K562 (cell line): ENCODE results near the gene ZBTB46. TPM values are rescaled to one million over a fixed set of nuclear protein-coding genes. Genes with fewer than 3 reads are reported as not detected.

ENCODE experiments used
- ATAC-seq: fragments of 200-7000 bp; cut with Tn5 transposase; 3 replicates; pipeline ENCODE4 v1.9.1; 2020; ENCODE audit warnings: moderate library complexity
- BruUV-seq: library from RNA; stranded (reverse); fragments of 400-500 nt; replicated peaks from 2 replicates; lab custom pipeline; 2021; lab: Mats Ljungman, UMichigan
- CTCF ChIA-PET: fragments of 300-600 bp; formaldehyde crosslinking; extraction: SDS; loops from one replicate; lab custom pipeline; 2021; ENCODE audit warnings: low intra/inter-chr PET ratio; lab: Yijun Ruan, JAX
- POLR2A ChIA-PET: fragments of 300-600, 350-650 bp; sonication (Branson Sonifier 250); formaldehyde crosslinking; extraction: SDS; loops from one replicate; lab custom pipeline; 2021; ENCODE audit warnings: antibody characterized with exemption, inconsistent platforms; lab: Yijun Ruan, JAX
- DNase-seq, 4 experiments: peaks; one replicate each; pipeline versions ENCODE4 v3.0.0 to v3.0.0-alpha.2; 2011 to 2018; ENCODE audit warnings: low spot score in 3 of 4, mixed read lengths in 3 of 4; ENCODE audit errors: extremely low read depth in 1 of 4
- FAIRE-seq: peaks from 2 replicates; lab custom pipeline; 2011; peaks lifted over from hg19 to GRCh38; lab: Jason Lieb, UNC
- H2AFZ ChIP-seq: 2 replicates; pipeline ENCODE4 v1.6.0; 2011; ENCODE audit warnings: low read depth, low read length, control low read depth, inconsistent platforms
- H3K27ac ChIP-seq: fragments of 200-600 bp; 3 replicates; pipeline ENCODE4 v1.8.0; 2011; ENCODE audit warnings: low read depth, mild to moderate bottlenecking, control low read depth, inconsistent platforms, low read length, moderate library complexity, mixed read lengths; ENCODE audit errors: extremely low read depth
- H3K27me3 ChIP-seq, 2 experiments: fragments of 300-600 bp in 1 of 2; 2 replicates in 1 of 2; 3 replicates in 1 of 2; pipeline versions ENCODE4 v1.6.0 to v1.8.0; 2011; ENCODE audit warnings: inconsistent platforms in 2 of 2, low read length in 2 of 2, mild to moderate bottlenecking in 1 of 2, mixed read lengths in 1 of 2, moderate library complexity in 1 of 2; ENCODE audit not compliant: control insufficient read depth in 2 of 2, insufficient read depth in 2 of 2
- H3K36me3 ChIP-seq: fragments of 300-600 bp; 3 replicates; pipeline ENCODE4 v1.8.0; 2011; ENCODE audit warnings: mild to moderate bottlenecking, low read length, inconsistent platforms; ENCODE audit not compliant: control insufficient read depth, insufficient read depth
- H3K4me1 ChIP-seq, 2 experiments: fragments of 200-600 bp in 1 of 2; replicated peaks in 1 of 2; 2 replicates in 1 of 2; 3 replicates in 1 of 2; pipeline versions ENCODE4 v1.5.1 to v1.8.0; 2011; ENCODE audit warnings: inconsistent platforms in 2 of 2, low read length in 2 of 2, mild to moderate bottlenecking in 1 of 2, mixed read lengths in 1 of 2, moderate library complexity in 1 of 2; ENCODE audit not compliant: control insufficient read depth in 2 of 2, insufficient read depth in 2 of 2
- H3K4me2 ChIP-seq: 2 replicates; pipeline ENCODE4 v1.6.1; 2011; ENCODE audit warnings: low read length, control low read depth, inconsistent platforms, mixed read lengths; ENCODE audit not compliant: insufficient read depth
- H3K4me3 ChIP-seq: fragments of 200-600 bp; sonication (generic), shearing (Covaris generic); 2 replicates; pipeline ENCODE4 v1.5.1; 2016; ENCODE audit warnings: control low read depth, inconsistent platforms
- H3K79me2 ChIP-seq: fragments of 200-600 bp; 3 replicates; pipeline ENCODE4 v1.8.0; 2011; ENCODE audit warnings: low read length, inconsistent platforms; ENCODE audit not compliant: control insufficient read depth, insufficient read depth
- H3K9ac ChIP-seq, 2 experiments: 2 replicates each; pipeline versions ENCODE4 v1.6.0 to v1.6.1; 2011; ENCODE audit warnings: low read depth in 2 of 2, low read length in 2 of 2, control low read depth in 1 of 2, inconsistent platforms in 1 of 2, mild to moderate bottlenecking in 1 of 2, mixed read lengths in 1 of 2; ENCODE audit not compliant: insufficient read depth in 1 of 2
- H3K9me1 ChIP-seq: one replicate; pipeline ENCODE4 v1.6.0; 2011; ENCODE audit warnings: inconsistent platforms, mild to moderate bottlenecking, low read length, moderate library complexity; ENCODE audit not compliant: control insufficient read depth, insufficient read depth
- H3K9me3 ChIP-seq: replicated peaks from 2 replicates; pipeline ENCODE4 v1.5.1; 2011; ENCODE audit warnings: low read depth, low read length, inconsistent platforms; ENCODE audit not compliant: control insufficient read depth, insufficient read depth
- H4K20me1 ChIP-seq: replicated peaks from 2 replicates; pipeline ENCODE4 v1.6.1; 2011; ENCODE audit warnings: low read length, inconsistent platforms, mixed read lengths; ENCODE audit not compliant: control insufficient read depth, insufficient read depth
- ARID1B ChIP-seq: fragments of 450-650 bp; IDR thresholded peaks from 2 replicates; pipeline ENCODE4 v1.6.1; 2016; ENCODE audit warnings: antibody characterized with exemption, mild to moderate bottlenecking, inconsistent platforms
- BMI1 ChIP-seq: fragments of 150-350 bp; IDR thresholded peaks from 2 replicates; pipeline ENCODE4 v1.6.1; 2014; ENCODE audit warnings: low read length
- CREB1 ChIP-seq, 2 experiments: sonication (generic) in 1 of 2; formaldehyde crosslinking in 1 of 2; IDR thresholded peaks; 2 replicates each; pipeline versions ENCODE4 v1.6.1 to v1.8.0; 2012 to 2022; ENCODE audit warnings: inconsistent platforms in 1 of 2, mild to moderate bottlenecking in 1 of 2, missing genetic modification reagents in 1 of 2, moderate library complexity in 1 of 2
- CTCFL ChIP-seq: IDR thresholded peaks from 2 replicates; pipeline ENCODE4 v1.6.1; 2011; ENCODE audit warnings: borderline replicate concordance, low read depth, mild to moderate bottlenecking, moderate library complexity, low read length; ENCODE audit not compliant: insufficient read depth, poor library complexity, severe bottlenecking
- EGR1 ChIP-seq: fragments of 450-650 bp; conservative IDR thresholded peaks from 2 replicates; pipeline ENCODE4 v1.6.1; 2017; ENCODE audit warnings: mild to moderate bottlenecking
- ETV5 ChIP-seq: sonication (generic); formaldehyde crosslinking; IDR thresholded peaks from 2 replicates; pipeline ENCODE4 v1.4.0; 2020; ENCODE audit warnings: low read depth, mild to moderate bottlenecking, missing genetic modification reagents
- HDAC2 ChIP-seq: fragments of 450-650 bp; IDR thresholded peaks from 2 replicates; pipeline ENCODE4 v1.6.1; 2016; ENCODE audit warnings: mild to moderate bottlenecking
- HMG20A ChIP-seq: fragments of 450-650 bp; formaldehyde crosslinking; conservative IDR thresholded peaks from 2 replicates; pipeline ENCODE4 v1.4.0; 2020; ENCODE audit warnings: mild to moderate bottlenecking, mixed read lengths
- JUND ChIP-seq, 2 experiments: IDR thresholded peaks; 2 replicates in 1 of 2; 3 replicates in 1 of 2; pipeline ENCODE4 v1.6.1; 2011; ENCODE audit warnings: borderline replicate concordance in 2 of 2, low read depth in 2 of 2, low read length in 2 of 2, improper control_type of control experiment in 1 of 2, missing biosample characterization in 1 of 2, missing genetic modification characterization in 1 of 2, missing genetic modification reagents in 1 of 2
- KHSRP ChIP-seq: fragments of 450-650 bp; IDR thresholded peaks from 2 replicates; pipeline ENCODE4 v1.6.1; 2017
- MAZ ChIP-seq, 2 experiments: fragments of 450-650 bp in 1 of 2; sonication (generic) in 1 of 2; formaldehyde crosslinking; IDR thresholded peaks in 1 of 2; conservative IDR thresholded peaks in 1 of 2; 2 replicates each; pipeline versions ENCODE4 v1.4.0 to v1.5.0; 2020; ENCODE audit warnings: mild to moderate bottlenecking in 1 of 2, missing genetic modification reagents in 1 of 2
- MCM5 ChIP-seq: fragments of 450-650 bp; IDR thresholded peaks from 2 replicates; pipeline ENCODE4 v1.6.1; 2016; ENCODE audit warnings: low read depth
- SAP30 ChIP-seq: fragments of 200-600 bp; sonication (generic); IDR thresholded peaks from 2 replicates; pipeline ENCODE4 v1.6.1; 2012; ENCODE audit warnings: borderline replicate concordance, low read depth, mild to moderate bottlenecking, moderate library complexity, low read length, control low read depth, inconsistent platforms; ENCODE audit not compliant: insufficient read depth, poor library complexity, severe bottlenecking
- STAT5A ChIP-seq: IDR thresholded peaks from 2 replicates; pipeline ENCODE4 v1.6.1; 2012; ENCODE audit warnings: low read length, inconsistent platforms, borderline replicate concordance
- TOE1 ChIP-seq, 2 experiments: fragments of 450-650 bp in 1 of 2; sonication (generic) in 1 of 2; formaldehyde crosslinking in 1 of 2; IDR thresholded peaks; 2 replicates each; pipeline versions ENCODE4 v1.7.1 to v1.8.0; 2016 to 2022; ENCODE audit warnings: borderline replicate concordance in 2 of 2, mild to moderate bottlenecking in 2 of 2, antibody characterized with exemption in 1 of 2, inconsistent platforms in 1 of 2, low read depth in 1 of 2, missing genetic modification reagents in 1 of 2, moderate library complexity in 1 of 2
- ZC3H11A ChIP-seq: IDR thresholded peaks from 2 replicates; pipeline ENCODE4 v1.6.1; 2012; ENCODE audit warnings: low read depth, low read length, improper control_type of control experiment
- ZNF133 ChIP-seq: fragments of 250-450 bp; sonication (Bioruptor Pico); IDR thresholded peaks from 2 replicates; pipeline ENCODE4 v1.4.0; 2020; ENCODE audit warnings: mild to moderate bottlenecking
- WGBS: fragments of 100-300 bp; shearing (Covaris generic); methylation state at CpG from one replicate; pipeline ENCODE4 v1.1.6; 2016; ENCODE audit warnings: low coverage, mixed read lengths; ENCODE audit not compliant: insufficient coverage; ENCODE audit errors: missing lambda C conversion rate; 5-methylcytosine and 5-hydroxymethylcytosine counted together
- in situ Hi-C: fragments of 300-500 bp; cut with MboI; formaldehyde crosslinking; loops from 4 replicates; pipeline ENCODE4 v1.15.0; 2018; ENCODE audit warnings: inconsistent platforms, mixed read lengths
- intact Hi-C: fragments of 100-400 bp; cut with micrococcal nuclease; formaldehyde crosslinking; loops from 2 replicates; pipeline ENCODE4 v1.14.2; 2022
- polyA plus RNA-seq, 8 experiments: library from polyadenylated mRNA; depleted of rRNA in 4 of 8; stranded (reverse) in 5 of 8; unstranded in 3 of 8; fragments of >200 nt; fragmentation: Nextera tagmentation in 2 of 8; fragmentation: Illumina TruSeq in 1 of 8; extraction: Ambion mirVana in 2 of 8; extraction: Trizol in 1 of 8; gene quantifications; 2 replicates each; pipeline versions ENCODE4 v1.2.1 to v1.2.3, GENCODE V29; 2011 to 2014; ENCODE audit warnings: inconsistent platforms in 1 of 8, missing spikeins in 1 of 8
- total RNA-seq, 7 experiments: library from RNA; depleted of rRNA in 6 of 7; stranded (reverse); fragments of >200 nt in 6 of 7; fragmentation: Illumina TruSeq in 2 of 7; extraction: Trizol in 2 of 7; gene quantifications; 2 replicates each; pipeline versions ENCODE4 v1.2.1 to v1.2.3, GENCODE V29; 2011 to 2021; ENCODE audit warnings: low replicate concordance in 1 of 7

Gene ZBTB46
- total and polyA plus RNA-seq, 9 of the 15 experiments (the other 6 are each of a cell fraction or from before 2014, with no cell fraction given) = 0.29 to 4.1 (median 1.1) TPM

- Histone ChIP-seq H3K36me3 (peaks cover 66% of the 10 kb centered on the region), H3K79me2 (peaks cover 63% of the 10 kb centered on the region), H3K4me1 (peaks cover 13 to 63% of the 10 kb centered on the region in 2 experiments), H3K4me3 (peak overlapping the region; percentile 100), H4K20me1 (peaks cover 22% of the 10 kb centered on the region), H3K4me2 (peak overlapping the region; percentile 99), H3K9me3 (no peaks in the 10 kb centered on the region), H3K9ac (peak overlapping the region; percentile 90 to 95), H3K27me3 (no peaks in the 10 kb centered on the region), H3K9me1 (no peaks in the 10 kb centered on the region), H2AFZ (peak overlapping the region; percentile 75; the same call in 1 of the 2 replicates), H3K27ac (peak overlapping the region; percentile 96)
- DNase-seq = peak; percentile 53 to 84 (median 69)
- ChIA-PET POLR2A (interaction anchor here (0.7 to 4.0 kb wide), 6 partner anchors 9 to 158 kb away, joined by 5 to 27 read pairs (median 6); partner anchors contain the start of genes RTEL1 and TPD52L2), CTCF (interaction anchor here (0.5 to 2.6 kb wide), 5 partner anchors 157 to 483 kb away, joined by 3 to 18 read pairs (median 6); partner anchors contain the start of genes PTK6 and TPD52L2)
- ATAC-seq = peak; percentile 75
- no TSS peak for BruUV-seq
- peak; percentile 95 for FAIRE-seq
- 1% methylated on average over 54 of the region's 56 CpGs for WGBS
- intact Hi-C loops = loop anchor here (2.0 to 10.0 kb wide), 5 partner anchors 78 to 250 kb away; partner anchors contain the start of genes PTK6, TPD52L2 and UCKL1
- in situ Hi-C loops = loop anchor here (5.0 kb wide), 1 partner anchor 155 kb away; the partner anchor contains the start of gene ABHD16B
- TF ChIP-seq ARID1B (peak; percentile 40; the same call in 1 of the 2 replicates), BMI1 (no peak), CTCFL (peak; percentile 60), TOE1 (IDR thresholded peaks at IDR 0.05; ENCODE audit: borderline replicate concordance) (peak; percentile 46; the same call in 1 of the 2 replicates), TOE1 (CRISPR knock-in tag; IDR thresholded peaks at IDR 0.05; ENCODE audit: borderline replicate concordance, low read depth) (no peak), KHSRP (no peak), MAZ (CRISPR knock-in tag; conservative IDR thresholded peaks at IDR 0.05 in 1 of 2, IDR thresholded peaks at IDR 0.05 in 1 of 2) (peak in 1 of 2 experiments; percentile 50; a peak in 1 of 4 replicates), CREB1 (IDR thresholded peaks at IDR 0.05) (no peak), CREB1 (CRISPR knock-in tag; IDR thresholded peaks at IDR 0.05) (peak; percentile 28; the same call in 1 of the 2 replicates), ETV5 (CRISPR knock-in tag) (peak; percentile 33), HDAC2 (peak; percentile 28; the same call in 1 of the 2 replicates), SAP30 (peak; percentile 45), ZNF133 (no peak), HMG20A (CRISPR knock-in tag) (no peak), ZC3H11A (0 out of 2 replicates have a peak, but pooled peaks have one; percentile 22), STAT5A (no peak), EGR1 (peak; percentile 33; the same call in 1 of the 2 replicates), MCM5 (no peak), JUND (IDR thresholded peaks at IDR 0.05; ENCODE audit: borderline replicate concordance, low read depth, low read length) (peak; percentile 25; the same call in 1 of the 2 replicates), JUND (tag; IDR thresholded peaks at IDR 0.05; ENCODE audit: borderline replicate concordance, low read depth, low read length) (no peak; the same call in 2 of the 3 replicates)
Observed at GRCh38 chr20:63706852-63707557, 124.1 kb downstream of the ZBTB46 start.
